Activated CD4-positive, alpha-beta T cell treated with anti-CD3 and anti-CD28 coated beads, Interleukin-2, Interleukin-4, amounts not matched to agents 100 ng/mL and 50 ng/mL, durations not matched to agents 16 hours and 8 hours (primary cell): ENCODE measurements around the gene ART3.

Source experiments
- DNase-seq: peaks from one replicate; pipeline ENCODE4 v3.0.0-alpha.2; 2020; ENCODE audit warnings: low spot score

The ART3 gene

GRCh38 chr4:76072760-76073159, 1.7 kb upstream of the ART3 start:
- no peak for DNase-seq

GRCh38 chr4:76074993-76075600, 588 bp downstream of the ART3 start:
- no peak for DNase-seq

- DNase-seq: no peak
Measured at GRCh38 chr4:76078033-76078613, 3.6 kb downstream of the ART3 start.

- DNase-seq: no peak
Measured at GRCh38 chr4:76083386-76083988, 9.0 kb downstream of the ART3 start.

- DNase-seq: no peak
Measured at GRCh38 chr4:76084542-76084941, 10.0 kb downstream of the ART3 start.

- DNase-seq: peak; percentile 35
Measured at GRCh38 chr4:76087007-76087769, 12.7 kb downstream of the ART3 start.

GRCh38 chr4:76088719-76089118, 14.2 kb downstream of the ART3 start:
- no peak for DNase-seq

GRCh38 chr4:76090241-76090691, 15.8 kb downstream of the ART3 start:
- DNase-seq: peak; percentile 18

- DNase-seq: no peak
Measured at GRCh38 chr4:76091052-76091451, 16.5 kb downstream of the ART3 start.

- DNase-seq: no peak
Measured at GRCh38 chr4:76095568-76095967, 21.1 kb downstream of the ART3 start.

GRCh38 chr4:76096076-76096475, 21.6 kb downstream of the ART3 start:
- no peak for DNase-seq

- DNase-seq: no peak
Measured at GRCh38 chr4:76105652-76106051, 31.1 kb downstream of the ART3 start.

GRCh38 chr4:76106442-76106841, 31.9 kb downstream of the ART3 start:
- DNase-seq: no peak

- DNase-seq: no peak
Measured at GRCh38 chr4:76108467-76109181, 34.1 kb downstream of the ART3 start.

GRCh38 chr4:76116821-76117220, 42.3 kb downstream of the ART3 start:
- DNase-seq: no peak

- peak; percentile 46 for DNase-seq
Measured at GRCh38 chr4:76117536-76117935, 43.0 kb downstream of the ART3 start.

- DNase-seq: no peak
Measured at GRCh38 chr4:76120199-76120598, 45.7 kb downstream of the ART3 start.

- DNase-seq: no peak
Measured at GRCh38 chr4:76125816-76126215, 51.3 kb downstream of the ART3 start.

- DNase-seq: no peak
Measured at GRCh38 chr4:76127754-76128153, 53.2 kb downstream of the ART3 start.

- no peak for DNase-seq
Measured at GRCh38 chr4:76141241-76141640, 66.7 kb downstream of the ART3 start.

GRCh38 chr4:76144546-76144945, 70.0 kb downstream of the ART3 start:
- DNase-seq: no peak

GRCh38 chr4:76147454-76148141, 73.1 kb downstream of the ART3 start:
- peak; percentile 56 for DNase-seq
